Activated CD4-positive, alpha-beta T cell treated with anti-CD3 and anti-CD28 coated beads, Interleukin-2, Interleukin-6, amounts not matched to agents 100 ng/mL and 50 ng/mL, durations not matched to agents 16 hours and 8 hours (primary cell): Measurements from ENCODE around the gene ZNF70.

Experiments used
- DNase-seq: peaks from one replicate; pipeline ENCODE4 v3.0.0-alpha.2; 2020

The ZNF70 gene

DNA sequence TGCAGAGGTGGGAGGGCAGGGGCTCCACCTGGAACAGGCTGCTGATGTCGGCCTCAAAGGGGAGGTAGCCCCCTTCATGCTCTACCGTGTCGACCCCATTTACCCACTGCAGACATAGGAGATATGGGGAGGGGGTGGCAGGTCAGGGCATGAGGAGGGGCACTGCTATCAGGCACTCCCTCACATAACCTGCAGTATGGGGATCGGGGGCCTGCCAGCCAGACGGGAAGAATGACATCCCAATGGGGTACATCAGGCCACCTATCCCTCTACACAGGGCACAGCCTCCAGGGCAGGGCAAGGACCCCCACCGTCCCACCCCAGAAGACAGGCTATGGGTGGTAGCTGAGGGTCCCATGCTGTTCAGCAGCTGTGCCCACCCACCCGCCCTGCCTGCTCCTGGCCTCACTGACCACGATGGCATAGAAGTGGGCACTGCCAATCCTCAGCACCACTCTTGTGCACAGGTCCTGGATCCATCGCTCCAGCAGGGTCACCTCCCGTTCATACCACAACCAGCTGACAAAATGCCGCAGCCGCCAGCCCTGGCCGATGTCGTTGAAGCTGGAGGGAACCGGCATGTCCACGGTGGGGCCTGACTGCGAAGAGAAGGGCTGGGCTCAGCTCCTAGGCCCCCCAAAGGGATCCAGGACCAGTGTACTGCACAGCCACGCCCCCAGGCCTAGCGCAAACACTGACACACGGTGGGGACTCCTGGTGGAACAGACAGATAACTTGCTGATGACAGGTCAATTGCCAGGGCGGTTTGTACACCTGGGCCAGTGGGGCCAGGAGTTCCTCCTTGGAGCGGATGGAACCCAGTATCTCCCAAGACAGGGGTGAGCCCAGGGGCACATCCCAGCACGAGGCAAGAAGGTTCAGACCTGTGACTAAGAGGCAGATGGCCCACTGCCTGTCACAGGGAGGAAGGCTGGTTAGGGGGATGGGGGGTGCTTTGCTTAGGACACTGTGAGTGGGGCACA lies 36.0 kb downstream of the ZNF70 start:
- no peak for DNase-seq

DNA sequence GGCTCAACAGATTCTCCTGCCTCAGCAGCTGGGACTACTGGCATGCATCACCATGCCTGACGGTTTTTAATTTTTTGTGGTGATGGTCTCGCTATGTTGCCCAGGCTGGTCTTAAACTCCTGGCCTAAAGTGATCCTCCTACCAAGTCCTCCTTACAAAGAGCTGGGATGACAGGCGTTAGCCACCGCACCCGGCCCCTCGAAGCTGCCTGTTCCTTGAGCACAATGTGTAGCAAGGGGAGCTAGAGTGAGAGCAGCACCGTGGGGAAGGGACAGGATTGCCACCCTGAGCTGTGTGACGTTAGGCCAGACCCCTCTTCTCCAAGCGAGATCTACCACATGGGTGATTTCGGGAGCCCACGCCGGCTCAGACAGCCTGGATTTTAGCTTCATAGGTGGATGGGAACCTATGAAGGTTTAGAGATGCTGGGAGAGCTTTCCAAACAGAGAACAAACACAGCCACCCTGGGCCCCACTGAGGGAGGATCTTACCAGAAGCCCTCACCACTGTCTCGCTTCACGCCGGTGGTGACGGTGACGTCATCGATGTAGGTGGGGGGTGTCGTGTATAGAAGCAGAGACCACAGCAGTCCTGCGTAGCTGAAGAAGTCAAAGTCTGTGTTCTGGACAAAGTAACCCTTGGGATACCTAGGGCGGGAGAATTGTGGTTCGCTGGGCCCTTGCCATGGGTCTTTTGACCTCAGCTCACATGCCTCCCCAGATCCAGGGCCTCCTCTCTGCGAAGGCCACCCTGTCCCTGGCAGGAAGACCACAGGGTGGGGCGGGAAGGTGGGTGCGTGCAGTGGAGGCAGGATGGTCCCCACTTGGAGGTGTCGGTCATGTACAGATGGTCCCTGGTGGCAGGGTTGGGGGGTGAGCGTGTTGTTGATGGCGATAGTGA lies 37.0 kb downstream of the ZNF70 start:
- no peak for DNase-seq

GRCh38 chr22:23712256-23712655 lies 38.7 kb downstream of the ZNF70 start:
- DNase-seq = no peak

- no peak for DNase-seq
These were observed 41.8 kb downstream of the ZNF70 start for GRCh38 chr22:23709107-23709506.

- DNase-seq = peak; percentile 81
These were observed 42.6 kb downstream of the ZNF70 start for GRCh38 chr22:23708270-23708669.

GRCh38 chr22:23705358-23705757 lies 45.6 kb downstream of the ZNF70 start:
- peak; percentile 84 for DNase-seq

DNA sequence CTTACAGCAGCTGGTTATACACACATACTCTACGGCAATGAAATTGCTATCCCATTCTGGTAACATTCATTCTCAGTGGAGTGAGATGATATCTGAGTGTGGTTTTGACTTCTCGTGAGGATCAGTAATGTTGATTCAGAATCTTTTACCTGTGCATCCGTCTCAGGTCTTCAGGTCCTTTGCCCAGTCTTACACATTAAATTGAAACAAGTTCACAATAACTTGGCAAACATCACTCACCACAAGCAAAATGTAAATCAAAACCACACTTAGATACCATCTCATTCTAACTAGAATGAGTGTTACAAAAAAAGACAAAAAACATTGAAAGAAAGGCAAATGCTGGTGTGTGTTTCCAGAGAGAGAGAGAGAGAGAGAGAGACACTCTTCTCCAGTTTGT lies 46.1 kb downstream of the ZNF70 start:
- DNase-seq = peak; percentile 77

DNA sequence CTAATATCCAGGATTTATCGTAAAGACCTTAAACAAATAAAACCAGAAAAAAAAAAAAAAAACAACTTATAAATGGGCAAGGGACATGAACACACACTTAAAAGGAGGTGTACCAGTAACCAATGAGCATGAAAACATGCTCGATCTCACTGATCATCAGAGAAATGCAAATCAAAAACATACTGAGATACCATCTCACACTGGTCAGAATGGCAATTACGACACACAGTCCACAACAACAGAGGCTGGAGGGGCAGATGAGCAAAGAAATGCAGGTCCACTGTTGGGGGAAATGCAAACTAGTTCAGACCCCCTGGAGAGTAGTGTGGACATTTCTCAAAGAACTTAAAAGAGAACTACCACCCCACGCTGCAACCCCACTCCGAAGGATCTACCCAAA lies 46.9 kb downstream of the ZNF70 start:
- DNase-seq = no peak

DNA sequence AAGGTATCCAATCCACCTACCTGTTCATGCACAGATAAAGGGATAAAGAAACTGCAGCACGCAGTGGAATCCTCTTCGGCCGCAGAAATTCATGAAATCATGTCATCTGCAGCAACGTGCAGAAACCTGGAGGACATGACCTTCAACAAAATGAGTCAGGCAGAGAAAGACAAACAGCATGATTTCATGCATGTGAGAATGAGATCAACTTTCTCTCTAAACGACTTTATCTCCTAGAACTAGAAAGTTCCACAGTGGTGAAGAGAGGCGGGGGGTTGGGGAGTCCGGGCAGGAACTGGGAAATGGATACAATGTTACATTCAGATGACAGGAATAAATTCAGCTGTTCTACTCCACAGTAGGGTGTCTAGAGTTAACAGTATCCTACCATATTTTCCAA lies 50.2 kb downstream of the ZNF70 start:
- DNase-seq = peak; percentile 32

DNA sequence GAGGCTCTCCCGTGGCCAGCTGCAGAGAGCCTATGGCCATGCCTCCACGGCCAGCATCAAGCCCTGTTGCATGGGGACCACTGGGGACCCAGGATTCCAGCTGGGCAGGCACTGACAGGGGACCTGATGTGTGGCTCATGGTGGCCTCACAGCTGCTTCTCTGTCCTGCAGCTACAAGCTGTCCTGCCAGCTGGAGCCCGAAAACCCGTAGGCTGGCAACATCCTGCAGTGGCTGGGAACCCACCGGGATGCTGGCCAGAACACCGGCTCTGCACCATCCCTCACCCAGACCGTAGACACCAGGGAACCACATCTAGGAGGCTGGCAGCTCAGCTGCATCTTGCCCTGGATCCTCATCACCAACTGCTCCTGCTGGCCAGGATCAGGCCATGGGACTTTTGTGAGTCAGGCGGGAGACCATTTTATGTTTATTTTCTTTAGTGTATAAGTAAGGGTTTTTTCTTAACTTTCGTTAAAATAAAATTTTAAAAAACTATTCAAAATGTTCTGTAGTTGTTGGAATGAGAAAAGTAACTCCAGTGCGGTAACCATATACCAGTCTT lies 52.2 kb downstream of the ZNF70 start:
- no peak for DNase-seq

- no peak for DNase-seq
These were observed 52.8 kb downstream of the ZNF70 start for GRCh38 chr22:23698094-23698493.

DNA sequence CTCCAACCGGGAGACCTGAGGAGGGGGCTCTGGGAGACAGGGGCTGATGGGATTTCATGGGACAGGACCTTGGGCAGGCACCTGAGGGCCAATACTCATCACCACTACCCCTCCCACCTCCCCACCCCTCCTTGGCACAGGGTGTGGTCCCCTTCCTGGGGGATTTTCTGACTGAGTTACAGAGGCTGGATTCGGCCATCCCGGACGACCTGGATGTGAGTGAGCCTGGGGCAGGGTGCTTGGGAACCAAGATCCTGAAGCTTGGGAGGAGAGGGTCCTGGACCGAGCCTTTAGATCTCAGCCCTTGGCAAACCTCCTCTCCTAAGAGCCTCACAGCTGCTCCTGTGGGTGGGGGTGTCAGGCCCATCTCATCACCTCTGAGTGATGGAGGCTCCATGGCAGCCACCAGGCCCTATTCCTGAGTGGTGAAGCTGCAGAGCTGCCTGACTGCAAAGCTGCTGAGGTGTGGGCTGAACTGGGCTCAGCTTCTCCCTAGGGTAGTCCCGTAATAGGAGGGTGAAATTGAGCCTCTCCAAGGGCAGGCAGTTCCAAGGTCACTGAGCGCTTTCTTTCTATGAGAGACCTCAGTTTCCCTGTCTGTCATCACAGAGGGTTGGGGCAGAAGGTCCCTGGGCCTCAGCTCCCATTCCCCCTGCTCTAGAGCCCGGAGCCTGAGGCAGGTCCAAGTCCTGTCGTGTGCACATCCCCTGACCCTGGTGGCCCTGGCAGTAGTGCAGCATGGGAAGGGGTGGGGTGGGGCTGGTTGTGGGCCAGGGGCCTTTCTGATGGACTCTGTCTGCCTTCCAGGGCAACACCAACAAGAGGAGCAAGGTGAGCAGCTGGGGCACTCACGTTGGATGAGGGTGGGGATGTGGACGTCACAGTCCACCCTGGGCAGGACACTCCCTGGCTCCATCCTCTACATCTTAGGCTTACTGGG lies 53.6 kb downstream of the ZNF70 start:
- DNase-seq = no peak

- DNase-seq = peak; percentile 91
These were observed 54.5 kb downstream of the ZNF70 start for GRCh38 chr22:23696326-23696851.

GRCh38 chr22:23695571-23696325 lies 55.2 kb downstream of the ZNF70 start:
- no peak for DNase-seq

GRCh38 chr22:23695141-23695540 lies 55.8 kb downstream of the ZNF70 start:
- DNase-seq = no peak

GRCh38 chr22:23693979-23694680 lies 56.8 kb downstream of the ZNF70 start:
- no peak for DNase-seq

GRCh38 chr22:23692598-23693291 lies 58.2 kb downstream of the ZNF70 start:
- no peak for DNase-seq

GRCh38 chr22:23691748-23692423 lies 59.0 kb downstream of the ZNF70 start:
- no peak for DNase-seq

- DNase-seq = no peak
These were observed 60.2 kb downstream of the ZNF70 start, which contains the start of gene RGL4 for GRCh38 chr22:23690713-23691112. Gene RGL4, plus strand, starts transcription at chr22:23691013. Its CDS starts 1,018 bp downstream, at chr22:23692031.
